Measurements from ENCODE around the gene ALDH1A2.
"Not testable (repeated sequence)": the region's sequence is repeated elsewhere in the genome, so short reads cannot be mapped to it uniquely, and the experiment has no call there.

Gene ALDH1A2

GRCh38 chr15:58039079-58040035 is 26.2 kb downstream of the ALDH1A2 start:
- no peak for DNase-seq

DNA sequence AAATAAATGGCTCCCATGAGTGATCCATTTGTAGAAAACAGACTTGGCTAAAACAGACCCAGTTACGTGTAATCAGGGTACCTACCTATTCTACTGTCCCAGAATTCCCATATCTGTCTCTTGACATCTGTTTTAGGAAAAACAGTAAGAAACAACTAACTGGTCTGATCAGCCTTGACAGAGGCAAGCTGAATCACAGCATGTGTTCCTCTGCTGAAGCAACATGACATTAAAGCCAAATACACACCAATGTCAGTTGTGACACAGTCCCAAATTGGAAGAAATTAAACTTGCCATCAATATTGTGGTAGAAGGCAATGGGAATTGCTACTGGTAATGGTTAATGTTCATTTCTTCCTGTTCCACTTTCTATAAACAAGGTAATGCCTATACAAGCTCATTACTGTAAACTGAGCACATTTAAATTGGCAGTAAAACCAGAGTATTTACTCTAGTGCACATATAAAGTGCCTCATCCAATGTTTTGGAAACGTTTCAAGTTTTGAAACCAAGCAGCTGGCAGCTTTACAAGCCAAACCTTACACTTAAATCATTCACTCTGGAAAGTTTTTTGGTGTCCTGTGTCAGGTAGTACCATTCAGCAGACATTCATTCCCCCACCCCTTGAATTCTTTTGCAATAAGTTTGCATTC is 27.0 kb downstream of the ALDH1A2 start:
- peak; percentile 24 for DNase-seq

- DNase-seq, result no peak
Observed at GRCh38 chr15:58037723-58038301, 27.7 kb downstream of the ALDH1A2 start.

GRCh38 chr15:58036579-58036978 is 28.9 kb downstream of the ALDH1A2 start:
- no peak for DNase-seq

GRCh38 chr15:58028392-58028791 is 37.1 kb downstream of the ALDH1A2 start:
- not testable (repeated sequence) for DNase-seq

DNA sequence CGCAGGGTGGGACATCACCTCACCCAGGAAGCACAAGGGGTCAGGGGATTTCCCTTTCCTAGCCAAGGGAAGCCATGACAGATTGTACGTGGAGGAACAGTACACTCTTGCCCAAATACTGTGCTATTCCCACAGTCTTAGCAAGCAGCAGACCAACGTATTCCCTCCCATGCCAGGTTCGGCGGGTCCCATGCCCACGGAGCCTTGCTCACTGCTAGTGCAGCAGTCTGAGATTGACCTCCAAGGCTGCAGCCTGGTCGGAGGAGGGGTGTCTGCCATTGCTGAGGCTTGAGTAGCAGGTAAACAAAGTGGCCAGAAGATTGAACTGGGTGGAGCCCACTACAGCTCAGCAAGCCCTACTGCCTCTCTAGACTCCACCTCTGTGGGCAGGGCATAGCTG is 39.0 kb downstream of the ALDH1A2 start:
- no peak for DNase-seq

GRCh38 chr15:58026051-58026450 is 39.5 kb downstream of the ALDH1A2 start:
- DNase-seq, result no peak

- DNase-seq, result no peak
Observed at GRCh38 chr15:58021332-58022230, 43.9 kb downstream of the ALDH1A2 start.

GRCh38 chr15:58019503-58020376 is 45.8 kb downstream of the ALDH1A2 start:
- DNase-seq, result no peak

- DNase-seq, result no peak
Observed at GRCh38 chr15:58017869-58018268, 47.6 kb downstream of the ALDH1A2 start.

- DNase-seq, result no peak
Observed at GRCh38 chr15:58016581-58017175, 48.8 kb downstream of the ALDH1A2 start.

DNA sequence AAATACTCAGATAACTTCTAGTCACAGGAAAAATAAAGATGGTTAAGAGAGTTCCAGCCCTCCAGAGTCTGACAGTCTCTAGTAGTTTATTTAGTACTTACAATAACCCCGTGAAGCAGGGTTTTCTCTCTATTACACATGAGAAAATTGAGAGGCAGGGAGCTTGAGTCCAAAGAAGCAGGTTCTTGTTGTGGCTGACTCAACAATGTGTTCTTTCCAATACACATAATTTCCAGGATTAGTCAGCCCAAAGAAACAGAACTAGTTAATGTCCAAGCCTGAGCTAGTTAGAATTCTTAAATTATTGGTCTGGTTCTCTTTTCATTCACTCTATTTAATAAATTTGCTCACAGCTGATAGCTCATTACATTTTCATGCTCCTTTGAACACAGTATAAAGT is 49.9 kb downstream of the ALDH1A2 start:
- no peak for DNase-seq

GRCh38 chr15:58014470-58014869 is 51.0 kb downstream of the ALDH1A2 start:
- DNase-seq, result no peak

DNA sequence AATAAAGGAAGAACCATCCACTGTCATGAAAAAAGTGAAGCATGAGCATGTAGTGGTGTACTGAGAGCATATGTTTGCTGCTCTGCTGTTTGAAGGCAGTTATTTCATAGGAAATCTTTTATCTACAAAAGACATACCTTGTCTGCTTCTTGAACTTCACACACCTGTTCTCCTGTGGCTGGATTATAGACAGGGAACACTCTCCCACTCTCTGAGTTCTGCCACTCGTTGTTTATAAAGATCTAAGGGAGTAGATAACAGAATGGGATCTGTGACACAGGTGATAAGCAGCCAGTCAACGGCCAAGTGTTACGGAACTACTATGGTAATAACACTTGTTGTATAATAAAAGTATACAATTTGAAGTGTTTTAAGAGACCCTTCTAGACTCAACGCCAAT is 51.5 kb downstream of the ALDH1A2 start:
- DNase-seq, result no peak

GRCh38 chr15:58010983-58011382 is 54.5 kb downstream of the ALDH1A2 start:
- no peak for DNase-seq

DNA sequence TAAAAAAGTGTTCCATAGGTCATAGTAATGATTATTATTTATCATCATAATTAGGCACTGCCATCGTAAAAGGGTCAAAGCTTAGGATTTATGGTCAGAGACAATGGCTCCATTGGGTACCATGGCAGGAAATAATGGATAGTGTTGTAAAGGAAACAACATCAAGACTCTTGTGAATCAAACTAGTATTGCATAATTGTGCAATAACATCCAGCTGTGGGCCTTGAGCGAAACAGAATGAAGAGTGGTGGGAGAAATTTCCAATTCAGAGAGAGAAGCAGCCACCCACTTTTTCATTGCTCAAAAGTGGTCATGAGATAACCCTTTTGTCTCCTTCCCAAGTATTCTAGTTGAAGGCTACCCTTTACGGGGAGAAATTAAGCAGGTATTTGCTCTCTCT is 61.7 kb downstream of the ALDH1A2 start:
- DNase-seq, result no peak

DNA sequence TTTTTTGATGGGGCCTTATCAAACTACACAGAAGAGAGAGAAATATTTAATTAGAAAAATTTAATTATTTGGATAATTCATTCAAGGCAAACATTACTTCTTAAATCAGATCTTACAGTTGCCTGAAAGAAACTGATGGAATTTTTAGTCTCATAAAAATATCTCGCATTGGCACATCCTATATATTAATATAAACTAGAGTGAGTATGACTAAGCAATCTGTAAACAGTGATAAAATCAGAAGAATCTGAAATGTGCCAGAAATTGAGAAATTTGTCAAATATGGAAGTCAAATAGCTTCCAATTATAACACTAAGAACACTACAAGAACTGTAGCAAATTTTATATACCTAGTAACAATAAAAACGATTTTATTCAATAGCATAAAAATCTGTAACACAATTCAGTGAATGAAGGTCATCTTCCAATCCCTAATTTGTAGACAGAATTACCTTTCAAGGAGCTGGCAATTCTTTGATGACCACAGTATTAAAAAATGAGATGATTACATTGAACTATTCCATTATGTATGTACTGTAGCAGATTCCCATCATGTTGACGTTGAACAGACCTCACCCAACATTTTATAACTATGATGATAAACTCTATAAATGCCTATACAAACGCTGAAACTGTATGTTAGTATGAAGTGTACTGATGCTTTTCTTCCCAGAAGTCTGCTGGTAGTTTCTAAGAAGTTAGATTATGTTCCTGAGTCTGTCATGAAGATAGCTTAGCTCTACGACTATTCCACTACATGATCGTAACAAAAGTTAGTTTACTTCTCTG is 63.0 kb downstream of the ALDH1A2 start:
- DNase-seq, result no peak

DNA sequence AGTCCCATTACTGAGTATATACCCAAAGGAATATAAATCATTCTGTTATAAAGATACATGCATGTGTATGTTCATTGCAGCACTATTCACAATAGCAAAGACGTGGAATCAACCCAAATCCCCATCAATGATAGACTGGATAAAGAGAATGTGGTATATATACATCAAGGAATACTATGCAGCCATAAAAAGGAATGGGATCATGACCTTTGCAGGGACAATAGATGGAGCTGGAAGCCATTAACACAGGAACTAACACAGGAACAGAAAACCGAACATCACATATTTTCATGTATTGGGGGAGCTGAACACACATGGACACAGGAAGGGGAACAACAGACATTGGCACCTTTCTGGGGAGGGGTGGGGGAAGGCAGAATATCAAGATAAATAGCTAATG is 65.8 kb downstream of the ALDH1A2 start:
- not testable (repeated sequence) for DNase-seq

DNA sequence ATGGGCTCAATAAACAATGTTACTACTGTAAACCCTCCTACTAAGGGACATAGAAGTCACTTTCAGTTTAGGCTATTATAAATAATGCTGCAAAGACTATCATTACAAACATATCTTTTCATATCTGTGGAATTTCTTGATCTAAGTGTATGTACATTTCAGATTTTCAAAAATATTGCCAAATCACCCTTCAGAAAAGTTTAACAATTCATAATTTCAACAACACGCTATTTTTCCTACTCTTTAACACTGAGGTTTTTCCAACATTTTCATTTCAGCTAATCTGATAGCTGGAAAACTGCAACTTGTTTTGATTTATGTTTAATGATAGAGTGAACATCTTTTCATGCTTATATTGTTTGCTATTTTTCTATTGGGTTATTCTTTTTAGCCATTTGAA is 69.0 kb downstream of the ALDH1A2 start:
- DNase-seq, result no peak
